Caco-2 (cell line): ENCODE data around the gene SYTL2. TPM values are rescaled to one million over a fixed set of nuclear protein-coding genes. Genes with fewer than 3 reads are reported as not detected.

ENCODE experiments used
- BruUV-seq: library from RNA; stranded (reverse); fragments of 400-500 nt; replicated peaks from 2 replicates; lab custom pipeline; 2021; lab: Mats Ljungman, UMichigan
- CTCF ChIA-PET: fragments of 300-600 bp; sonication (Branson Sonifier 250); formaldehyde crosslinking; loops from one replicate; lab custom pipeline; 2022; ENCODE audit warnings: antibody characterized with exemption; lab: Charles Lee
- POLR2A ChIA-PET: fragments of 300-600 bp; sonication (Branson Sonifier 250); formaldehyde crosslinking; loops from one replicate; lab custom pipeline; 2022; ENCODE audit warnings: antibody characterized with exemption; lab: Charles Lee
- DNase-seq, 2 experiments: peaks; one replicate each; pipeline versions ENCODE4 v3.0.0 to v3.0.0-alpha.2; 2020 to 2022
- H3K27me3 ChIP-seq: replicated peaks from 2 replicates; pipeline ENCODE4 v1.6.0; 2011; ENCODE audit warnings: low read length; ENCODE audit not compliant: control insufficient read depth, insufficient read depth
- H3K36me3 ChIP-seq: 2 replicates; pipeline ENCODE4 v1.5.1; 2011; ENCODE audit warnings: low read length; ENCODE audit not compliant: control insufficient read depth, insufficient read depth
- H3K4me1 ChIP-seq: fragments of 250-450 bp; sonication (Bioruptor Pico); 2 replicates; pipeline ENCODE4 v1.5.1; 2020; ENCODE audit warnings: mild to moderate bottlenecking
- H3K4me3 ChIP-seq: 2 replicates; pipeline ENCODE4 v1.5.1; 2011; ENCODE audit warnings: low read depth, mild to moderate bottlenecking, control low read depth, low read length
- H3K9me3 ChIP-seq: fragments of 250-450 bp; sonication (Bioruptor Pico); 2 replicates; pipeline ENCODE4 v1.5.1; 2020; ENCODE audit warnings: mild to moderate bottlenecking, moderate library complexity
- H3K27ac Mint-ChIP-seq: one replicate; pipeline ENCODE4 v1.8.0; 2022; ENCODE audit warnings: mixed read lengths; ENCODE audit not compliant: unreplicated experiment
- H3K27me3 Mint-ChIP-seq: one replicate; pipeline ENCODE4 v1.8.0; 2022; ENCODE audit warnings: mixed read lengths; ENCODE audit not compliant: insufficient read depth, unreplicated experiment
- H3K36me3 Mint-ChIP-seq: one replicate; pipeline ENCODE4 v1.8.0; 2022; ENCODE audit warnings: mild to moderate bottlenecking, mixed read lengths; ENCODE audit not compliant: insufficient read depth, unreplicated experiment
- H3K4me1 Mint-ChIP-seq: one replicate; pipeline ENCODE4 v1.8.0; 2022; ENCODE audit warnings: low read depth, mixed read lengths; ENCODE audit not compliant: unreplicated experiment
- H3K4me3 Mint-ChIP-seq: one replicate; pipeline ENCODE4 v1.8.0; 2022; ENCODE audit warnings: mild to moderate bottlenecking, moderate library complexity, mixed read lengths; ENCODE audit not compliant: unreplicated experiment
- H3K9me3 Mint-ChIP-seq: one replicate; pipeline ENCODE4 v1.8.0; 2022; ENCODE audit warnings: mixed read lengths; ENCODE audit not compliant: unreplicated experiment
- CTCF ChIP-seq, 2 experiments: fragments of 200-600 bp in 1 of 2; IDR thresholded peaks; 1 replicate in 1 of 2; 2 replicates in 1 of 2; pipeline versions ENCODE4 v1.5.1 to v1.8.0; 2011 to 2022; ENCODE audit warnings: antibody characterized with exemption in 1 of 2, control low read depth in 1 of 2, inconsistent platforms in 1 of 2, low read depth in 1 of 2, low read length in 1 of 2, mild to moderate bottlenecking in 1 of 2, moderate library complexity in 1 of 2; ENCODE audit not compliant: insufficient read depth in 1 of 2, severe bottlenecking in 1 of 2, unreplicated experiment in 1 of 2
- intact Hi-C: fragments of 100-400 bp; cut with micrococcal nuclease; formaldehyde crosslinking; loops from one replicate; pipeline ENCODE4 v1.10.0; 2022; ENCODE audit not compliant: unreplicated experiment
- total RNA-seq: library from RNA; stranded (reverse); gene quantifications from 2 replicates; pipeline ENCODE4 v1.2.3, GENCODE V29; 2022

SYTL2 gene
- total RNA-seq, 1 experiment from 2014 or later, result 110 TPM

GRCh38 chr11:85750646-85751045, 60.3 kb downstream of the SYTL2 start:
- no peak for DNase-seq
- ChIA-PET POLR2A (no interaction called here), CTCF (no interaction called here)
- intact Hi-C loops, result no loop called here
- Mint-ChIP-seq H3K27me3 (no peaks in the 10 kb centered on the region), H3K27ac (no peak overlapping the region), H3K4me1 (peaks cover 27% of the 10 kb centered on the region), H3K4me3 (no peak overlapping the region), H3K36me3 (peaks cover 38% of the 10 kb centered on the region), H3K9me3 (no peaks in the 10 kb centered on the region)
- no TSS peak for BruUV-seq
- H3K9me3 ChIP-seq, result no peaks in the 10 kb centered on the region
- TF ChIP-seq CTCF (IDR thresholded peaks at IDR 0.05; ENCODE audit: insufficient read depth in 1 of 2, low read depth in 1 of 2, low read length in 1 of 2, severe bottlenecking in 1 of 2, unreplicated experiment in 1 of 2), result no peak
- H3K4me3 ChIP-seq, result no peak overlapping the region
- no peaks in the 10 kb centered on the region for H3K36me3 ChIP-seq
- H3K27me3 ChIP-seq, result no peaks in the 10 kb centered on the region
- H3K4me1 ChIP-seq, result no peaks in the 10 kb centered on the region; the same call in 1 of the 2 replicates

- Mint-ChIP-seq H3K4me3 (no peak overlapping the region), H3K9me3 (no peaks in the 10 kb centered on the region), H3K36me3 (peaks cover 34% of the 10 kb centered on the region), H3K27me3 (no peaks in the 10 kb centered on the region), H3K27ac (no peak overlapping the region), H3K4me1 (peaks cover 30% of the 10 kb centered on the region)
- no peaks in the 10 kb centered on the region; the same call in 1 of the 2 replicates for H3K4me1 ChIP-seq
- H3K4me3 ChIP-seq, result no peak overlapping the region
- H3K36me3 ChIP-seq, result no peaks in the 10 kb centered on the region
- intact Hi-C loops, result no loop called here
- BruUV-seq, result no TSS peak
- DNase-seq, result no peak
- CTCF ChIA-PET, result no interaction called here
- no peaks in the 10 kb centered on the region for H3K27me3 ChIP-seq
- POLR2A ChIA-PET, result no interaction called here
- TF ChIP-seq CTCF (IDR thresholded peaks at IDR 0.05; ENCODE audit: insufficient read depth in 1 of 2, low read depth in 1 of 2, low read length in 1 of 2, severe bottlenecking in 1 of 2, unreplicated experiment in 1 of 2), result no peak
- no peaks in the 10 kb centered on the region for H3K9me3 ChIP-seq
These were observed 61.1 kb downstream of the SYTL2 start for GRCh38 chr11:85749884-85750283.

GRCh38 chr11:85749287-85749834, 61.6 kb downstream of the SYTL2 start:
- intact Hi-C loops, result no loop called here
- H3K4me3 Mint-ChIP-seq, result no peak overlapping the region
- peaks cover 30% of the 10 kb centered on the region for H3K4me1 Mint-ChIP-seq
- BruUV-seq, result no TSS peak
- no peak for TF ChIP-seq CTCF (IDR thresholded peaks at IDR 0.05; ENCODE audit: insufficient read depth in 1 of 2, low read depth in 1 of 2, low read length in 1 of 2, severe bottlenecking in 1 of 2, unreplicated experiment in 1 of 2)
- no peaks in the 10 kb centered on the region for H3K27me3 Mint-ChIP-seq
- POLR2A ChIA-PET, result no interaction called here
- DNase-seq, result no peak
- CTCF ChIA-PET, result no interaction called here
- no peaks in the 10 kb centered on the region for H3K9me3 ChIP-seq
- H3K27ac Mint-ChIP-seq, result no peak overlapping the region
- peaks cover 32% of the 10 kb centered on the region for H3K36me3 Mint-ChIP-seq
- H3K4me3 ChIP-seq, result no peak overlapping the region
- no peaks in the 10 kb centered on the region; the same call in 1 of the 2 replicates for H3K4me1 ChIP-seq
- no peaks in the 10 kb centered on the region for H3K27me3 ChIP-seq
- H3K9me3 Mint-ChIP-seq, result no peaks in the 10 kb centered on the region
- H3K36me3 ChIP-seq, result no peaks in the 10 kb centered on the region
